ENCODE measurements around the gene LYST.

DNA sequence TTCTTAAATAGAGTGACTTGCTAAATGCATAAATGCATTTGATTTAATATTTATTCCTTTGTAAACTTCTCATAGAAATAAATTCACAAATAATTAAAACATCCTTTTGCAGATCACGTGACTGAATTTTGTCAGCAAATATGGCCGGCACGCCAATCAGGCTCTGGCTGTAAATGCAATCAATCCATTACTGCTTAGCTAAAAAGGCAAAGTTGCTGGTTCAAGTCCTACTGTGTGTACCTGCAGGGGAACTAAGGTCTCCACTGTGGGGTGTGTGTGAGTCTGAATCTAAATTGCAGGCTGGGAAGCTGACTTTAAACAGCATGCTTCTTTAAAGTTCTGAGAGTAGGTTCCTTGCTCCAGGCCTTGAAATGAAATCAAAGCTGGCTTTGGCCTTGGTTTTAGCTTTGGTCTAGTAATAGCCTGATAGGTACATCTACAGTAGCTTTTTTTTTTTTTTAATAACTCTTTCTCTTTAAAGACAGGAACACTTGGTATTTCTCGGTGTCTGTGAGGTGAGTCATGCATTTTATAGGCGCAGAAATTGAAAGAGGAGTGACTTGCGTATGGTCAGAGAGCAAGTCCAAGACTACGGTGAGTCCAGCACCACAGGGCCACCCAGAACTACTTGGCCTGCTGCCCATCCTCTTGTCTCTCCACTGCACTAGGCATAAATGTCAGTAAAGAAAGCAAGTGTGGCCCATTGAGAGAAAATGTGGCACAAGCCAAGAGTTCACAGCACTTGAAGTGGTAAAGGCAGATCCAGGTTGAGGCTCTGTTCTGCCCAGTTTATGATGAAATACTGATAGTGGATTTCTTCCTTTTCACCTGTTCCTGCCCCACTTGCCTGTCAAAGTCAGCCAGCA is 36.2 kb upstream of the LYST start:
- TF ChIP-seq CTCF (IDR thresholded peaks at IDR 0.05; ENCODE audit: low read length) (no peak), EZH2 (optimal IDR thresholded peaks at IDR 0.05; ENCODE audit: low read depth, low read length) (no peak)

Data from MM.1S (cell line).